ENCODE data around the gene SPDYE16.
"Not testable (repeated sequence)": the region's sequence is repeated elsewhere in the genome, so short reads cannot be mapped to it uniquely, and the experiment has no call there.

The SPDYE16 gene

DNA sequence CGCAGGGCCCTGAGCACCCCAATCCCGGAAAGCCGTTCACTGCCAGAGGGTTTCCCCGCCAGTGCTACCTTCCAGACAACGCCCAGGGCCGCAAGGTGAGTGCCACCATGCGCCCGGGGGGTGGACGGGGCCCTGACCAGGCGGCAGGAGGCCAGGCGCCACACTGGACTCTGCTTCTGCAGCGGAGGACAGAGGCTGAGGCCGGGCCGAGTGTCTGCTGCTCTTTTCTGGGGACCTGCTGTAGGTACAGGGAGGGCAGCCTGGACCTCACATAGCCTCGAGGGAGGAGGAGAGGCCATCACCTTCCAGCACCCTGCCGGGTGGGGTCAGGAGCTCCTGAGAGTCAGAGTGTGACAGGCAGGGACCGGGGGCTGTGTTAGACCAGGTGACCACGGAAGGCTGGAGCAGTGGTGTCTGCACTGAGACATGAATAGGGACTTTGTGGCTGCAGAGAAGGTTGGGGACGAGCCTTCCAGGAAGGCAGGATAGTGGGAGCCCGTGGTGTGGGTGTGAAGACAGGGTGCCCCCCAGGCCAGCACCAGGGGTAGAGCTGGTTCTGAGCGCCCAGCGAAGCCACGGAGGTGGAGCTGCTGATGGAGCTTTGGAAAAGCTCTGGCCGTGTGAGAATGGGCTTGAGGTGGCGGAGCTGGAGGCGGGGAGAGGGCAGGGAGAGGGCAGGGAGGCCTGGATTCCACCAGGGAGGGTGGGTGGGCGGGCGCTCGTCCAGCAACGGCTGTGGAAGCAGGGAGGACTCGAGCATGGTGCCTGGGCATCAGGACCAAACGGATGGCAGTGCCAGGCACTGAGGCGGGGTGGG is 38.5 kb downstream of the SPDYE16 start:
- not testable (repeated sequence) for DNase-seq

DNA sequence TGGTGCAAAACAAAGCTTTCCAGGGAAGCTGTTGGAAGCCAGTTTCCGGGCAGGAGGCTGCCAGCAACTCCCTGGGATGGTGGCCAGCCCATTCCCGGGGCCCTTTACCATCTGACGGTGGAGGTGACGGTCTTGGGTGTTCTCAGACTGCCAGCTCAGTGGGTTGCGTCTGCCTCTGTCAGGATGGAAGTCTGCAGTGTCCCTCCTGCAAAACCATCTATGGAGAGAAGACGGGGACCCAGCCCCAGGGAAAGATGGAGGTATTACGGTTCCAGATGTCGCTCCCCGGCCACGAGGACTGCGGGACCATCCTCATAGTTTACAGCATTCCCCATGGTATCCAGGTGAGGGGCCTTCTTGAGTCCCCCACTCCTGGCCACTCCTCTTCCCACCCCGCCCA is 39.9 kb downstream of the SPDYE16 start:
- not testable (repeated sequence) for DNase-seq

DNA sequence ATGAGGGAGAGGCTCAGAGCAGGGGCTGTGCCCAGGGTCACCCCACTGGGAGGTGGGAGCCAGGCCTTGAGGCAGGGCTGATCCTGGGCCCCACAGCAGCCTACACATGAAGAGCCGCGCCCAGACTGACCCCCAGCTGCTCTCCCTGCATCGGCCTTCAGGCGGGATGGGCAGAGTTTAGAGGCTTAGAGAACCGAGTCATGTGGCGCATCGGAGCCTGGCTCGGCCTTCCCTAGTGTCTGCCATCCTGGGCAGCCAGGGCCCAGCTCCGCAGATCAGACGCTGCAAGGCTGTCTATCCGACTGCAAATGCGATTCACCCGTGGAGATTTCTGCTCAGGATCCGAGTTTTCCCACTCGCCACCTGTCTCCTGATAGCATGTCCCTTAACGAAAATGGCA is 40.3 kb downstream of the SPDYE16 start:
- peak in 1 of 2 experiments; percentile 9 for DNase-seq

DNA sequence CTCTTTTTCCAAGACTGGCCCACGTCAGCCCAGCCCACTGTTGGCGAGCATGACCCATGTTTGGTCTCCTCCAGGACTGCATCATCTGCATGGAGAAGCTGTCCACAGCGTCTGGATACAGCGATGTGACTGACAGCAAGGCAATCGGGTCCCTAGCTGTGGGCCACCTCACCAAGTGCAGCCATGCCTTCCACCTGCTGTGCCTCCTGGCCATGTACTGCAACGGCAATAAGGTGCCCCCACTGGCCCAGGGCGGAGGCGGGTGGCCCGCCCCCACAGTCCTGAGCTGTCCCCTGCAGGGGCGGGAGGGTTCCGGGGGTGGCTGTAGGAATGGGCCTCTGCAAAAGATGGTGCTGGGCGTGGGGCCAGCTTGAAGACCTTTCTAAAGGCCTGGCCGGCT is 40.9 kb downstream of the SPDYE16 start:
- DNase-seq, result not testable (repeated sequence)

DNA sequence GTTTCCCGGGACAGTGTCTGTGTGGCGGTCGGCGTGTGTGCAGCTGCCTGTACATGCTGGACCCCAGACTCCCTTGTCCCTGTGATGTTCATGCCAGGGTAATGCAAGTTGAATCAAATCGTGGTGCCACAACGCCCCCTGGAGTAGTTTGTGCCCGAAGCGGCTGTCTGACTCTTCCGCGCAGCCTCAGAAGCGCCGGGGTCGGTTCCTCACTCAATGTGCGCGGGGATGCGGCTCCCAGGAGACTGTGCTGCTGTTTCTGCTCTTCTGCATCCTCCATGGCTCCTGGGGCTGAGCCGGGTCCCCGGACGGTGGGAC is 43.2 kb downstream of the SPDYE16 start:
- DNase-seq, result not testable (repeated sequence)

DNA sequence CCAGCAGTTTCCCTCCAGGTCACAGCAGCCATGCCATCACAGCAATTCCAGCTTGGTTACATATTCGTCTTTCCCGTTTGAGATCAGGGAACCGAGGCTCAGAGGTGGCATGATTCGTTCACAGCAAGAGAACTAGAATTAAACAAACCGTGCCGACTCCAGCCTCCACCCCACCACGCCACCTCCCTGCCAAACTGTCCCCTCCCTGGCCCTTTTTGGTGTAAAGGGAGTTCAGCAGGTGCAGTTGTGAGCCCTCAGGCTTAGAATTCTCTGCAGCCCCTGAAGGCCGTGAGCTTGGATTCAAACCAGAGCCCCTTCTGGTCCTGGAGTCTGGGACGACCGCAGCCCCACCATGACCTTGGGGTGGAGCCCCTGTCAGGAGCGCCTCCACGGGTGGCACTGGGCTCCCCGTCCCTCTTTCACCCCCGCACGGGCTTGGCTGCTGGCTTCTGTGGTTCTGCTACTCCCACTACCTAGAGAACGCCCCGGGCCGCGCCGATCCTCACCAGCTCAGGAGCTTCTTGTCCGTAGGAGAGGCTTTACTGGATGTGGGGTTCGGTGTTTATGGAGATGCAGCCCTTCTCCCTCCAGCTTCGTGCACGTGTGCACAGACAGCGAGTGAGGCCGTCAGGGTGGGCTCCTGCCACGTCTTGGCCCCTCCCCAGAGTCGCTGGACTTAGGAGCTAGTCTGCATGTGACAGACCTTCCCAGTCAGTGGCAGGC is 43.7 kb downstream of the SPDYE16 start:
- DNase-seq, result not testable (repeated sequence)

DNA sequence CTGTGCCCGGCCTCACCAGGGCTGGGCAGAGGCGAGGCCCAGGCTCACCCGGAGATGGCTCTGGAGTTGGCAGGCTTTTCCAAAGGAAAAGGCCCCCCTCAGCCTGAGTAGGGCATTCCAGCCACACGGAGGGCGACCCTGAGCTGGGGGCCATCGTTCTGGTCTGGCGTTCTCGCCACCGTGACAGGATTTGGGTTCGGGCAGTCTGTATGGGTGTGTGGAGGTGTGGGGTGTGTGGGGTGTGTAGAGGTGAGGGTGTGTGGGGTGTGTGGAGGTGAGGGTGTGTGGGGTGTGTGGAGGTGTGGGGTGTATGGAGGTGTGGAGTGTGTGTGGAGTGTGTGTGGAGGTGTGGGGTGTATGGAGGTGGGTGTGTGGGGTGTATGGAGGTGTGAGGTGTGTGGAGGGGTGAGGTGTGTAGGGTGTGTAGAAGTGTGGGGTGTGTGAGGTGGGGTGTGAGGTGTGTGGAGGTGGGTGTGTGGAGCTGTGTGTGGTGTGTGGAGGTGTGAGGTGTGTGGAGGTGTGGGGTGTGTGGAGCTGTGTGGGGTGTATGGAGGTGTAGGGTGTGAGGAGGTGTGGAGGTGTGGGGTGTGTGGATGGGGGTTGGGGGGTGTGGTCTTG is 44.4 kb downstream of the SPDYE16 start:
- not testable (repeated sequence) for DNase-seq

DNA sequence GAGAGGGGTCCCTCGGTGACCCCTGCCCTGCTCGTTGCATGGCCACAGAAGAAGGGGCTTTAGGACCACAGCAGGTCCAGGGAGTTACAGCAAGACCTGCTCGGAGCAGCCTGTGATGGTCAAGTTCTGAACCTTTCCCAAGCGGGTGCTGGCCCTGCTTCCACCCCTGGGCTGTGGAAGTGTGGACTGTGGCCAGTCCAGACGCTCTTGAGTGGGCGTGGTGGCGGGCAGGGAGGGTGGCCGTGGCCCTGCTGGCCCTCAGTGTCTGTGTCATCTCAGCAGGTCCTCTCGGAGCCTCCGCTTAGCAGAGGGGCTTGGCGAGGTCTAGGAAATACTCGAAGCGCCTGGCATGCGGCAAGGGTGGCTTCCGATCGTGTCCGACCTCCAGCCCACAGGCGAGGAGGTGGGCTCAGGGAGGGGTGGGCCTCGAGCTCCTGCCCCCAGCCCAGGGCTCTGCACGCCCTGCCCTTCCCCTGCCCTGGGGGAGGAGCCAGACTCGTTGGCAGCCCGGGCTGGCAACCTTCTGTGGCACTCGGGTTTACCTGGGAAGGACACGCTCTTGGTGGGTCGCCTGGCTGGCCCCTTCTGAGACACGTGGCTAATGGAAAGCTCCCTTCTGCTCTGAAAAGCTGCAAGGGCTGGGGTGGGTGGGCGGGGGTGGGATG is 45.0 kb downstream of the SPDYE16 start:
- not testable (repeated sequence) for DNase-seq

DNA sequence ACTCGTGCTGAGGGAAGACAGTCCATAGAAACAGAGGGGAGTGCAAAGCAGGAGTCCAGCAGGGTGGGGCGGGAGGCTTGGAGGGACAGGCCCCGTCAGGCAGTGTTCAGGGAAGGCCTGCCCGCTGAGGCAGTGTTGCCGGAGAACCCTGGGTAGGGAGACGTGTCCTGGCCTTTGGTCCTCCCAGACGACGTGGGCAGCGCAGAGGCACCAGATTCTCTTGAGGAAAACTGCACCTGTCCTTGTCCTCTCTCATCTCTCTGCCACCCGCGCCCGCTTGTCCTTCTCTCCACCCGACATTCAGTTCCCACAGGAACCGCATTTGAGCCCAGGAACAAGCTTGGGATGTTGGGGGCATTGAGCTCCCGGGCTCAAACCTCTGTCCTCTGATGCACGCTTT is 47.4 kb downstream of the SPDYE16 start:
- not testable (repeated sequence) for DNase-seq

DNA sequence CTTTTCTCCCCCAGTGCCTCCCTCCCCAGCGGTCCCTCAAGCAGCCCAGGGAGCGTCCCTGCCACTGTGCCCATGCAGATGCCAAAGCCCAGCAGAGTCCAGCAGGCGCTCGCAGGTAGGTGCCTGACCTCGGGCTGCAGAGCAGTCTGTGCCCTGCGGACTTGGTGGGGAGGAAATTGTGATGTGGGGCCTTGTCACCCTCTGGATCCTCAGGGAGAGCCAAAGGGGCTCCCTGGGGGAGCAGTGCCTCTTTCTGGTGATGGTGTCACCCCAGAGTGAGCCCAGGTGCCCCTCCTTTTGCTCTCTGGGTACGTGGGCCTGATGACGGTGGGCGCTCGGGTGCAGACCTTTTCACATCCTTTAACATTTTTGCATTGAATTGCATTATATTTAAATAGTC is 51.0 kb downstream of the SPDYE16 start:
- not testable (repeated sequence) for DNase-seq

DNA sequence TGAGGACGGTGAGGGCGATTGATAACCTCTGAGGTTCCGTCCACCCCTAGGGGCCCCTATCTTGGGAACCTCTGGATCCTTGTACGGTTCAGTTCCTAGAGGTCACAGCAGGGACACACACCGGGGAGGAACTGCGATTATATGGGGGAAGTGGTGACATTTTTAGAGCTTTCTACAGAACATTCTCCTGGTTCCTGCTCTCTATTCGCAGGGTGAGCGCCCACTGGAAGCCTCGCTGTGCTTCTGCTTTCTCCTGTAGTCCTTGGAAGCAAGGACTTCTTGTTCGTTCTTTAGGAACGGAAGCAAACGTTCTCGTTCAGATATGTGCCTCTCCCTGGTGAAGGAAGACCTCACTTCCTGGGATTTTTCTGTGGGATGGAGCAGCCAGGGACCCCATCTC is 55.1 kb downstream of the SPDYE16 start:
- not testable (repeated sequence) for DNase-seq

DNA sequence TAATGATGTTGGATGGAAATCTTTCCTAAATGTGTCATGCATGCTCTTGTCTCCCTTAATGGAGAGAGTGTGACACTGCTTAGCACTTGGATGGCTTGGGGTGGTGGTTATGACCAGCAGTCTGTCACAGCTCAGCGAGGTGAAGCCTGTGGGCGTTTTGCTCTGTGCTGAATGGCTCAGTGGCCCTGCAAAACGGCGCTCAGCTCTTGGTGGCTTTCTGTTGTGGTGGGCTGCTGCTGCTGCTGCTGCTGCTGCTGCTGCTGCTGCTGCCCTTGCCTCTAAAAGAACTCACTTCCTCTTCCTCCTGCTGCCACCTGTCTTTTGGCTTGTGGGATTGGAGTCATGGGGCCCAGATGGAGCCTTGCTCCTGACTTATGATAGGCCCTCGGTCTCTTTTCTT is 56.5 kb downstream of the SPDYE16 start:
- DNase-seq, result not testable (repeated sequence)

DNA sequence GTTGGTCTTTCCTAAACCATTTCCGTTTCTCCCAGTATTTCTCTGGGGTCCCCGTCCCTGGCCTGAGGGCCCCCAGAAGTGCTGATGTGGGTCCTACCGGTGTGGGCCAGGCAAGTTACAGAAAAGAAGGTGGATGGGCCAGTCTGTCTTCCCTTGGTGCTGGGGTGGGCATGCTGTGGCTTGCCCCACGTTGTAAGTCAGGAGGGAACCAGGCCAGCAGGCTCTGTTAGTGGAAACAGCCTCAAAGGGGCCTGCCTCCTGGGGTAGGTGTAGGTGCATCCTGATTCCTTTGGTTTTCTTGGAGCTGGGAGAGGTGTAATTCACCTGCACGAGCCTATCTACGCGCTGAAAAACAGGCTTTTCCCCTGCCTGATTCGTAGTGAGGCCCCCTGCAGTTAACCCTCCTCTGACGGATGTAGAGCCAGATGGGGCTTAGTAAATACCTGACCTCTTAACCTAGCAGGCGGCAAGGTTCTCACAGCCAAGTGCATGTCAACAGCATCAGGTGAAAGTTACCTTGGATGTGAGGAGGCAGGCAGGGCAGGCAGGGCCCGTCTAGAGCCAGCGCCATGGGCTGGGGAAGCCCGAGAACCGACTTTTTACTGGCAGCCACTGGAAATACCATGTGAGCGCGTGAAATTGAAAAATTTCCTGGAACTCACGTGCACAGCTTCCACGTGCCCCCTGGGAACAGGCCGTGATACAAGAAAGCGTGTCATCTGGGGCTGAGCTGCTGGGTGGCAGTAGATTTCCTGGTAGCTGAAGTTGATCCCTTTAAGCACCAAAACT is 57.1 kb downstream of the SPDYE16 start:
- not testable (repeated sequence) for DNase-seq

DNA sequence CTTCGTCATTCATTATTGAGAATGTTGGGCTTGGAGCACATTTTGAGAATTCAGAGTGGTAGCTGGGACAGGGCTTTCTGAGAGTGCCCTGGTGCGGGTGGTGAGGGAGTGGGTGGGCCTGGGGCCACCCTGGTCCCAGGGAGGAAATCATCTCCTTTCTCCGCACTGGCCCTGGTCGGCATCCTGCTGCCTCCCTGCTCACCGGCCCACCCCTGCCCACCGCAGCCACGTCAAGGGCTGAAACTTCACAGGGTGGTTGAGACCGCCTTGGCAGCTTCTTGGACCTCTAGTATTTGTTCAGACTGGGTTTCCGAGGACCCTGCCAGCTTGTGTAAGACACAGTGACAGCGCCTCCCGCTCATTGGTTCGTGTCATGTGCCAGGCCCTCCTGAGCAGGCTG is 58.6 kb downstream of the SPDYE16 start:
- not testable (repeated sequence) for DNase-seq

DNA sequence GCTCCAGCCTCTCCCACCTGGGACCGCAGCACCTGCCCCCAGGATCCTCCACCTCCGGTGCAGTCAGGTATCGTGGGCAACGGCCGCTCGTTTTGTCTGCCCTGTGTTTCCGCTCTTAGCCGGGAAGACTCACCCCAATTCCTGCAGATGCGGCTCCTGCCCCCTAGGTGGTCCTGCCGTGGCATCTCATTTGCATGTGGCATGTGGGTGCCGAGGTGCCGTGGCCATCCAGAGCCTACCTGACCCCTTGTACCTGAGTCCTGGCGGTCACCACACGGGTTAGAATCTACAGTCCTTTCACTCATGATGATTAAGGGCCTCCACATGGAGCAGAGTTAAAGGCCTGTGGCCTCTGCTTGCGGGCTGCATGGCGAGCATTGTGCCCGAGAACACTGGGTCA is 60.0 kb downstream of the SPDYE16 start:
- not testable (repeated sequence) for DNase-seq

DNA sequence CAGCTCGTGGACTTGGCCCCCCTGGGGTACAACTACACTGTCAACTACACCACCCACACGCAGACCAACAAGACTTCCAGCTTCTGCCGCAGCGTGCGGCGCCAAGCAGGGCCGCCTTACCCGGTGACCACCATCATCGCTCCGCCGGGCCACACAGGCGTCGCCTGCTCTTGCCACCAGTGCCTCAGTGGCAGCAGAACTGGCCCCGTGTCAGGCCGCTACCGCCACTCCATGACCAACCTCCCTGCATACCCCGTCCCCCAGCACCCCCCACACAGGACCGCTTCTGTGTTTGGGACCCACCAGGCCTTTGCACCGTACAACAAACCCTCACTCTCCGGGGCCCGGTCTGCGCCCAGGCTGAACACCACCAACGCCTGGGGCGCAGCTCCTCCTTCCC is 60.4 kb downstream of the SPDYE16 start:
- DNase-seq, result not testable (repeated sequence)
